HepG2 (cell line): Measurements from ENCODE around the gene SYS1. TPM values are rescaled to one million over a fixed set of nuclear protein-coding genes. Genes with fewer than 3 reads are reported as not detected.

Experiments used
- EEA1 ChIP-seq: sonication (generic); formaldehyde crosslinking; IDR thresholded peaks from 2 replicates; pipeline ENCODE4 v1.5.1; 2020; ENCODE audit warnings: mild to moderate bottlenecking, missing genetic modification reagents, borderline replicate concordance
- FOXK1 ChIP-seq: sonication (generic); formaldehyde crosslinking; IDR thresholded peaks from 2 replicates; pipeline ENCODE4 v1.4.0; 2020; ENCODE audit warnings: low read depth, missing genetic modification reagents, borderline replicate concordance
- FOXO1 ChIP-seq: sonication (generic); formaldehyde crosslinking; IDR thresholded peaks from 2 replicates; pipeline ENCODE4 v1.4.0; 2020; ENCODE audit warnings: missing genetic modification reagents
- GABPB1 ChIP-seq: IDR thresholded peaks from 2 replicates; pipeline ENCODE4 v1.6.1; 2016; ENCODE audit warnings: mild to moderate bottlenecking, missing genetic modification reagents, moderate library complexity, missing compliant biosample characterization
- REPIN1 ChIP-seq: sonication (generic); formaldehyde crosslinking; IDR thresholded peaks from 2 replicates; pipeline ENCODE4 v1.8.0; 2022; ENCODE audit warnings: missing genetic modification reagents, low read depth, mild to moderate bottlenecking, borderline replicate concordance
- SRF ChIP-seq: IDR thresholded peaks from 2 replicates; pipeline ENCODE4 v1.6.1; 2011; ENCODE audit warnings: mild to moderate bottlenecking, low read depth, low read length, moderate library complexity
- ZFP36L1 ChIP-seq: sonication (generic); formaldehyde crosslinking; IDR thresholded peaks from 2 replicates; pipeline ENCODE4 v1.8.0; 2022; ENCODE audit warnings: mild to moderate bottlenecking, missing genetic modification reagents, moderate library complexity
- ZNF121 ChIP-seq: sonication (generic); formaldehyde crosslinking; IDR thresholded peaks from 2 replicates; pipeline ENCODE4 v1.5.0; 2020; ENCODE audit warnings: mild to moderate bottlenecking, missing genetic modification reagents
- ZNF350 ChIP-seq: sonication (generic); formaldehyde crosslinking; IDR thresholded peaks from 2 replicates; pipeline ENCODE4 v1.4.0; 2020; ENCODE audit warnings: mild to moderate bottlenecking, low read depth, missing genetic modification reagents, borderline replicate concordance
- ZNF383 ChIP-seq: sonication (generic); formaldehyde crosslinking; IDR thresholded peaks from 2 replicates; pipeline ENCODE4 v1.4.0; 2020; ENCODE audit warnings: missing genetic modification reagents, mild to moderate bottlenecking, borderline replicate concordance
- ZNF580 ChIP-seq: IDR thresholded peaks from 2 replicates; pipeline ENCODE4 v1.6.1; 2016; ENCODE audit warnings: low read depth, borderline replicate concordance
- ZNF597 ChIP-seq: sonication (generic); formaldehyde crosslinking; IDR thresholded peaks from 2 replicates; pipeline ENCODE4 v1.5.0; 2020; ENCODE audit warnings: missing genetic modification reagents
- ZNF766 ChIP-seq: sonication (generic); formaldehyde crosslinking; IDR thresholded peaks from 2 replicates; pipeline ENCODE4 v1.5.0; 2020; ENCODE audit warnings: missing genetic modification reagents, borderline replicate concordance
- ZNF790 ChIP-seq: sonication (generic); formaldehyde crosslinking; IDR thresholded peaks from 2 replicates; pipeline ENCODE4 v1.8.0; 2022; ENCODE audit warnings: missing genetic modification reagents, mild to moderate bottlenecking, borderline replicate concordance
- ZSCAN22 ChIP-seq: sonication (generic); formaldehyde crosslinking; IDR thresholded peaks from 2 replicates; pipeline ENCODE4 v1.4.0; 2020; ENCODE audit warnings: mild to moderate bottlenecking, missing genetic modification reagents
- polyA plus RNA-seq, 8 experiments: library from polyadenylated mRNA; depleted of rRNA in 3 of 8; stranded (reverse) in 7 of 8; unstranded in 1 of 8; fragments of >200 nt; fragmentation: Illumina TruSeq in 4 of 8; extraction: Trizol in 4 of 8; gene quantifications; 2 replicates each; pipeline versions ENCODE4 v1.2.1 to v1.2.3, GENCODE V29; 2011 to 2016; ENCODE audit warnings: low read depth in 4 of 8, missing spikeins in 1 of 8, mixed read lengths in 1 of 8; ENCODE audit not compliant: insufficient read depth in 1 of 8
- total RNA-seq, 5 experiments: library from RNA; depleted of rRNA; stranded (reverse); fragments of >200 nt; fragmentation: Illumina TruSeq; extraction: Trizol; gene quantifications; 2 replicates each; pipeline ENCODE4 v1.2.3, GENCODE V29; 2016; ENCODE audit warnings: low read depth in 1 of 5
- TF ChIP-seq, protein P1 (sequence below): sonication (generic); formaldehyde crosslinking; IDR thresholded peaks from 2 replicates; pipeline ENCODE4 v1.5.1; 2020; ENCODE audit warnings: mild to moderate bottlenecking, missing genetic modification reagents
- TF ChIP-seq, protein P2 (sequence below): sonication (generic); formaldehyde crosslinking; IDR thresholded peaks from 2 replicates; pipeline ENCODE4 v1.4.0; 2020; ENCODE audit warnings: missing genetic modification reagents
- TF ChIP-seq, protein P3 (sequence below): sonication (generic); formaldehyde crosslinking; IDR thresholded peaks from 2 replicates; pipeline ENCODE4 v1.4.0; 2020; ENCODE audit warnings: missing genetic modification reagents

Gene SYS1
- total and polyA plus RNA-seq, 2 of the 13 experiments (the other 11 are each of a cell fraction or from before 2014, with no cell fraction given), result 38.3 to 65.6 TPM

- TF ChIP-seq, protein P1, sequence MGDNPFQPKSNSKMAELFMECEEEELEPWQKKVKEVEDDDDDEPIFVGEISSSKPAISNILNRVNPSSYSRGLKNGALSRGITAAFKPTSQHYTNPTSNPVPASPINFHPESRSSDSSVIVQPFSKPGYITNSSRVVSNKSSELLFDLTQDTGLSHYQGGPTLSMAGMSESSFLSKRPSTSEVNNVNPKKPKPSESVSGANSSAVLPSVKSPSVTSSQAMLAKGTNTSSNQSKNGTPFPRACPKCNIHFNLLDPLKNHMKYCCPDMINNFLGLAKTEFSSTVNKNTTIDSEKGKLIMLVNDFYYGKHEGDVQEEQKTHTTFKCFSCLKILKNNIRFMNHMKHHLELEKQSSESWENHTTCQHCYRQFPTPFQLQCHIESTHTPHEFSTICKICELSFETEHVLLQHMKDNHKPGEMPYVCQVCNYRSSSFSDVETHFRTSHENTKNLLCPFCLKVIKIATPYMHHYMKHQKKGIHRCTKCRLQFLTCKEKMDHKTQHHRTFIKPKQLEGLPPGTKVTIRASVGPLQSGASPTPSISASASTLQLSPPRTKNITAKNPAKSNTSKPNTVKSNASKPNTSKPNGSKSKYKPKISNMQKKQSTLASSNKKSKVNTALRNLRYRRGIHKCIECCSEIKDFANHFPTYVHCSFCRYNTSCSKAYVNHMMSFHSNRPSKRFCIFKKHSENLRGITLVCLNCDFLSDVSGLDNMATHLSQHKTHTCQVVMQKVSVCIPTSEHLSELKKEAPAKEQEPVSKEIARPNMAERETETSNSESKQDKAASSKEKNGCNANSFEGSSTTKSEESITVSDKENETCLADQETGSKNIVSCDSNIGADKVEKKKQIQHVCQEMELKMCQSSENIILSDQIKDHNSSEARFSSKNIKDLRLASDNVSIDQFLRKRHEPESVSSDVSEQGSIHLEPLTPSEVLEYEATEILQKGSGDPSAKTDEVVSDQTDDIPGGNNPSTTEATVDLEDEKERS (CRISPR knock-in tag), result 0 out of 2 replicates have a peak, but pooled peaks have one; percentile 14
- TF ChIP-seq, protein P2, sequence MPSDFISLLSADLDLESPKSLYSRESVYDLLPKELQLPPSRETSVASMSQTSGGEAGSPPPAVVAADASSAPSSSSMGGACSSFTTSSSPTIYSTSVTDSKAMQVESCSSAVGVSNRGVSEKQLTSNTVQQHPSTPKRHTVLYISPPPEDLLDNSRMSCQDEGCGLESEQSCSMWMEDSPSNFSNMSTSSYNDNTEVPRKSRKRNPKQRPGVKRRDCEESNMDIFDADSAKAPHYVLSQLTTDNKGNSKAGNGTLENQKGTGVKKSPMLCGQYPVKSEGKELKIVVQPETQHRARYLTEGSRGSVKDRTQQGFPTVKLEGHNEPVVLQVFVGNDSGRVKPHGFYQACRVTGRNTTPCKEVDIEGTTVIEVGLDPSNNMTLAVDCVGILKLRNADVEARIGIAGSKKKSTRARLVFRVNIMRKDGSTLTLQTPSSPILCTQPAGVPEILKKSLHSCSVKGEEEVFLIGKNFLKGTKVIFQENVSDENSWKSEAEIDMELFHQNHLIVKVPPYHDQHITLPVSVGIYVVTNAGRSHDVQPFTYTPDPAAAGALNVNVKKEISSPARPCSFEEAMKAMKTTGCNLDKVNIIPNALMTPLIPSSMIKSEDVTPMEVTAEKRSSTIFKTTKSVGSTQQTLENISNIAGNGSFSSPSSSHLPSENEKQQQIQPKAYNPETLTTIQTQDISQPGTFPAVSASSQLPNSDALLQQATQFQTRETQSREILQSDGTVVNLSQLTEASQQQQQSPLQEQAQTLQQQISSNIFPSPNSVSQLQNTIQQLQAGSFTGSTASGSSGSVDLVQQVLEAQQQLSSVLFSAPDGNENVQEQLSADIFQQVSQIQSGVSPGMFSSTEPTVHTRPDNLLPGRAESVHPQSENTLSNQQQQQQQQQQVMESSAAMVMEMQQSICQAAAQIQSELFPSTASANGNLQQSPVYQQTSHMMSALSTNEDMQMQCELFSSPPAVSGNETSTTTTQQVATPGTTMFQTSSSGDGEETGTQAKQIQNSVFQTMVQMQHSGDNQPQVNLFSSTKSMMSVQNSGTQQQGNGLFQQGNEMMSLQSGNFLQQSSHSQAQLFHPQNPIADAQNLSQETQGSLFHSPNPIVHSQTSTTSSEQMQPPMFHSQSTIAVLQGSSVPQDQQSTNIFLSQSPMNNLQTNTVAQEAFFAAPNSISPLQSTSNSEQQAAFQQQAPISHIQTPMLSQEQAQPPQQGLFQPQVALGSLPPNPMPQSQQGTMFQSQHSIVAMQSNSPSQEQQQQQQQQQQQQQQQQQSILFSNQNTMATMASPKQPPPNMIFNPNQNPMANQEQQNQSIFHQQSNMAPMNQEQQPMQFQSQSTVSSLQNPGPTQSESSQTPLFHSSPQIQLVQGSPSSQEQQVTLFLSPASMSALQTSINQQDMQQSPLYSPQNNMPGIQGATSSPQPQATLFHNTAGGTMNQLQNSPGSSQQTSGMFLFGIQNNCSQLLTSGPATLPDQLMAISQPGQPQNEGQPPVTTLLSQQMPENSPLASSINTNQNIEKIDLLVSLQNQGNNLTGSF (CRISPR knock-in tag), result no peak
- TF ChIP-seq ZNF766 (CRISPR knock-in tag) (peak; percentile 68; the same call in 1 of the 2 replicates), REPIN1 (CRISPR knock-in tag) (no peak), ZNF580 (CRISPR knock-in tag) (no peak), ZNF350 (CRISPR knock-in tag) (peak; percentile 70; the same call in 1 of the 2 replicates), SRF (no peak), EEA1 (CRISPR knock-in tag) (peak; percentile 54; the same call in 1 of the 2 replicates), FOXO1 (CRISPR knock-in tag) (peak; percentile 78), ZFP36L1 (CRISPR knock-in tag) (peak; percentile 73), FOXK1 (CRISPR knock-in tag) (0 out of 2 replicates have a peak, but pooled peaks have one; percentile 39), ZSCAN22 (no peak), ZNF121 (CRISPR knock-in tag) (peak; percentile 19; the same call in 1 of the 2 replicates), GABPB1 (CRISPR knock-in tag) (peak; percentile 63), ZNF790 (CRISPR knock-in tag) (peak; percentile 24; the same call in 1 of the 2 replicates), ZNF597 (CRISPR knock-in tag) (no peak), ZNF383 (no peak)
- TF ChIP-seq, protein P3, sequence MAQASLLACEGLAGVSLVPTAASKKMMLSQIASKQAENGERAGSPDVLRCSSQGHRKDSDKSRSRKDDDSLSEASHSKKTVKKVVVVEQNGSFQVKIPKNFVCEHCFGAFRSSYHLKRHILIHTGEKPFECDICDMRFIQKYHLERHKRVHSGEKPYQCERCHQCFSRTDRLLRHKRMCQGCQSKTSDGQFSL (CRISPR knock-in tag), result no peak
Measured at GRCh38 chr20:45341939-45342854, 20.8 kb upstream of the SYS1 start (continued).
